Dermis microvascular lymphatic vessel endothelial cell (primary cell): ENCODE measurements around the gene PDLIM7. TPM values are rescaled to one million over a fixed set of nuclear protein-coding genes. Genes with fewer than 3 reads are reported as not detected.

ENCODE experiments used
- DNase-seq, 2 donors: peaks; one replicate each; pipeline versions ENCODE4 v3.0.0 to v3.0.0-alpha.2; 2010; ENCODE audit warnings: low read depth in 2 of 2
- total RNA-seq: library from RNA; depleted of rRNA; stranded (reverse); fragments of >200 nt; gene quantifications from 2 replicates; pipeline ENCODE4 v1.2.1, GENCODE V29; 2014

The PDLIM7 gene
- total RNA-seq, 1 donor from 2014 or later: 31.5 TPM

- no peak for DNase-seq
Observed at GRCh38 chr5:177524941-177525655, 27.7 kb upstream of the PDLIM7 start.

DNA sequence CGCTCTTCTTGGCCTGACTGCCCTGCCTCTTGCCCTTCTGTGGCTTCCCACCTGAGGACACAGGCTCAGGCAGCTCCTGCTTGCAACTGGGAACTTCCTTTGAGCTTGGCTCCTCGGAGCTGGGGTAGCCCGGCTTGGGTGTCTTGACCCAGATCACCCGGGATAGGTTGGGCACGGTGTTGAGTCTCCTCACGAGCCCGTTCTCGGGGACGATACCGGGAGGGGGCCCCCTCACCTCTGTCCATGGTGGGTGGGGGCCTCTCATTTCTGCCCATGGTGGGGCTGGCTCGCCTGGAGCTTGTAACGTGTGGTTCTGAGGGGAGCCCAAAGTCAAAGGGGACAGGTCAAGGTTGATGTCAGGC lies 27.1 kb upstream of the PDLIM7 start:
- no peak for DNase-seq

GRCh38 chr5:177523711-177524538 lies 26.5 kb upstream of the PDLIM7 start:
- DNase-seq: no peak

GRCh38 chr5:177520916-177521513 lies 23.6 kb upstream of the PDLIM7 start:
- DNase-seq: no peak

- DNase-seq: no peak
Observed at GRCh38 chr5:177520271-177520670, 22.9 kb upstream of the PDLIM7 start.

- DNase-seq: no peak
Observed at GRCh38 chr5:177519463-177520235, 22.2 kb upstream of the PDLIM7 start.

- DNase-seq: peak; percentile 98 to 99
Observed at GRCh38 chr5:177516601-177517568, 19.5 kb upstream of the PDLIM7 start, which contains the start of gene DDX41. TSS of gene DDX41 (minus strand) at chr5:177516961. CDS start at chr5:177516945, 16 bp downstream.

- no peak for DNase-seq
Observed at GRCh38 chr5:177515580-177515979, 18.2 kb upstream of the PDLIM7 start.

GRCh38 chr5:177514541-177514940 lies 17.1 kb upstream of the PDLIM7 start:
- no peak for DNase-seq

GRCh38 chr5:177513500-177513899 lies 16.1 kb upstream of the PDLIM7 start:
- DNase-seq: no peak

DNA sequence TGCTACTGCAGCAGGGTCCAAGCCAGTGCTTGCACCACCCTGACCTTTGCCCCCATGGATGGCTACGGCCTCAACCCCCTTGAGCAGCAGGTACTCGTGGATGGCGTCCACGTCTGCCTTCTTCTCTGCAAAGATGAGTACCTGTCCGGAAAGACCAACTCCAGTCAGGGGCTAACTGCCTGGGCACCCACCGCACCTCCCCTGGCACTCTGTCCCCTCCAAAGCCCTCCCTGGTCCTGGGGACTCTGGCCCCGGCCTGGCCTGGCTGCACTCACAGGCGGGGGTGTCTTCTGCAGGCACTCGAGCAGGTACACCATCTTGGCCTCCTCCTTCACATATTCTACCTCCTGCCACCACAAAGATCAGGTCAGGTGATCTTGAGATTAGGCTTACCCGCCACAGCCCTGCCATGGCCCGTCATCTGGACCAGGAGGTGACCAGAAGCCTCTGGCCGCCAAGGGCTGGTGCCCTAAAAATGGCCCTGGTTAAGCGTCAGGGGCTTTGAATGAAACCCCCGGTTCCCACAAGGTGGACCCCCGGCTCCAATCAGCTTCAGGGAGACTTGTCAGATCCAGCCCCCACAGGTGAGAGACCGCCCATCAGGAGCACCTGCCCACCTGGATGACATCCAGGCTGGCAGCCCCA lies 15.5 kb upstream of the PDLIM7 start:
- no peak for DNase-seq

- no peak for DNase-seq
Observed at GRCh38 chr5:177511796-177512675, 14.6 kb upstream of the PDLIM7 start.

GRCh38 chr5:177511181-177511580 lies 13.8 kb upstream of the PDLIM7 start:
- DNase-seq: no peak

- DNase-seq: no peak
Observed at GRCh38 chr5:177510567-177511053, 13.2 kb upstream of the PDLIM7 start.

- DNase-seq: no peak
Observed at GRCh38 chr5:177509991-177510566, 12.7 kb upstream of the PDLIM7 start.

GRCh38 chr5:177509381-177509951 lies 12.1 kb upstream of the PDLIM7 start, which contains the start of gene DOK3:
TSS of gene DOK3 (minus strand) at chr5:177509826. CDS start at chr5:177509540, 286 bp downstream.
- DNase-seq: peak in 1 of 2 donors; percentile 30

DNA sequence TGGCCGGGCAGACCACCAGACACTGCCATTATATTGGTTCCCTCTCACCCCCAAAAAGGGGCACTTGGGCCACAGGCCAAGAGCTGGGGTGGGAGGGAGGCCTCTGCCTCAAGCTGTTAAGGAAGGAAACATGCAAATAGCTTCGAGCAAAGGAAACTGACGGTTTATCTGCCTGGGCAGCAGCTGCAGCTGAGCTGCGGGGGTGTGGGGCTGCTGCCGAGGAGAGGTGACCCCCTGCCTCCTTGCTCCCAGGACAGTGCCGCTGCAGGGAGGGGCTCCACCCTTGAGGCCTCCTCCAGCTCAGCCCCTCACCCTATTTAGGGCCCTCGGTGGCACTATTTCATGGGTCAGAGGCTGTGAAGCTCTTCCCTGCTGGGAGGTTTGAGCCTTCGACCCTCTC lies 11.4 kb upstream of the PDLIM7 start:
- peak in 1 of 2 donors; percentile 23 for DNase-seq

DNA sequence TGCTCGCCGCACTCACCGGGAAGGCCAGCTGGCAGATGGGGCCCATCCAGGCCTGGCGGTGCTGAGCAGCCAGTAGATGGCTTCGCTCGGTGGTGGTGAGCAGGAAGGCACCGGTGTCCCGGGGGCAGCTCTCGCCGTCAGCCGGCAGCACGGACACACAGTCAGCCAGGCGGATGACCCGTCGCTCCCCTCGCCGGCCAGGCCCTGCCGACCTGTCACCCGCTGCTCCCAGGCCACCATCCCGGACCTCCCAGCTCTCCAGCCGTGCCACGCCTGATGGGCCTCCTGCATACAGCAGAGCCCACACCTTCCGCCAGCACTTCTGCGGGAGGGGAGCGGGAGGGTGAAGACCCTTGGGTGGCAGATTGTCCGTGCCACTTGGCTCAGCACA lies 10.8 kb upstream of the PDLIM7 start:
- DNase-seq: no peak
